ENCODE measurements around the gene GDI1. TPM values are rescaled to one million over a fixed set of nuclear protein-coding genes. Genes with fewer than 3 reads are reported as not detected.

Gene GDI1
- total and polyA plus RNA-seq, 9 of the 15 experiments (the other 6 are each of a cell fraction or from before 2014, with no cell fraction given) = 0.97 to 82.6 (median 37.5) TPM

DNA sequence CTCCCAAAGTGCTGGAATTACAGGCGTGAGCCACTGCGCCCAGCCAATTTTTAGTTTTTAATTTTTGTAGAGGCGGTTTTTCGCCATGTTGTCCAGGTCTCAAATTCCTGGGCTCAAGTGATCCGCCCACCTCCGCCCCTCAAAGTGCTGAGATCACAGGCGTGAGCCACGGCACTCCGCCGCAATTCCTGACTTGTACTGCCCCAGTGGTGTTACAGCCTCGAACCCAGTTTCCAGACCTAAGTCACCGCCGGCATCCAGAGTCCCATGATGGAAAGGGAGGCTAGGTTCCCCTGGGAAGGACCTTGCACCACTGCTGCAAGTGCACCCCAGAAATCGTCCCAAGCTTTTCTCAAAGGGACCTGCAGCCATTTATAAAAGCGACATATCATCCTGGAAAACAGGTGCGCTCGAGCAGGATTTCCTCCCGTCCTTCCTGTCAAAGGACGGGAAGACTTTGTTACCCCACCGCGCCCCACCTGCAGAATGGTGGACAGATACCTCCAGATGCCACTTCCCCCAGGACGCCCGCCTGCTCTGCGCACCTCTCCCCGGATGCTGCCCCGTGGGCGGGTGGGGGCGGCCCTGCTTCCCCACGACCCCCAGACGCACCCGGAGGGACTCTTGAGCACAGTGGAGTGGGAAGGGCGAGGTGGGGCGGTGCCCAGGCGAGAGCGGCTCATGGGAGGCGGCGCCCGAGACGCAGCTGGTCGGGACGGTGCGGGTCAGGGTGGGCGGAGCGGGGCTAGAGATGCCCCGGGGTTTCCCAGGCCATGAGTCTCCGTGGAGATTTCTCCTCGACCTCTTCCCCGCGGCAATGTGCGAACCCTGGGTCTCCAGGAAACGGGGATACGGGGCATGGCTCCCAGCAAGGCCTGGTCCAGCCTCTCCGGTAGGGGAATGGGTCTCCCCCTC lies 39.7 kb upstream of the GDI1 start (continued):
- TF ChIP-seq GABPB1 (CRISPR knock-in tag; IDR thresholded peaks at IDR 0.05) (no peak), MEF2D (tag; conservative IDR thresholded peaks at IDR 0.05; ENCODE audit: low read depth) (no peak), ZNF316 (IDR thresholded peaks at IDR 0.05) (no peak; the same call in 1 of the 2 replicates), ZNF143 (CRISPR knock-in tag; IDR thresholded peaks at IDR 0.05) (no peak), CCAR2 (IDR thresholded peaks at IDR 0.05; ENCODE audit: low read depth, low read length) (no peak), XRCC3 (IDR thresholded peaks at IDR 0.05) (no peak), HOXB6 (CRISPR knock-in tag; IDR thresholded peaks at IDR 0.05; ENCODE audit: borderline replicate concordance) (no peak), ZNF436 (CRISPR knock-in tag; IDR thresholded peaks at IDR 0.05) (peak; percentile 58; the same call in 1 of the 2 replicates), HDAC2 (IDR thresholded peaks at IDR 0.05) (peak; percentile 14; the same call in 1 of the 2 replicates), RHOXF2B (CRISPR knock-in tag; conservative IDR thresholded peaks at IDR 0.05) (no peak), TBL1XR1 (IDR thresholded peaks at IDR 0.05; ENCODE audit: low read length in 2 of 2) (no peak), CSDE1 (IDR thresholded peaks at IDR 0.05) (no peak), NCOA1 (IDR thresholded peaks at IDR 0.05; ENCODE audit: low read depth) (no peak), ZKSCAN8 (CRISPR knock-in tag; IDR thresholded peaks at IDR 0.05) (no peak), TAL1 (IDR thresholded peaks at IDR 0.05) (no peak), ZNF324 (CRISPR knock-in tag; IDR thresholded peaks at IDR 0.05) (no peak), MCM2 (IDR thresholded peaks at IDR 0.05; ENCODE audit: low read depth) (no peak), ZNF511 (CRISPR knock-in tag; IDR thresholded peaks at IDR 0.05) (no peak), POLR2AphosphoS5 (IDR thresholded peaks at IDR 0.05; ENCODE audit: control insufficient read depth, insufficient read depth, low read depth, low read length) (no peak; the same call in 1 of the 2 replicates)
- TF ChIP-seq, protein P1, sequence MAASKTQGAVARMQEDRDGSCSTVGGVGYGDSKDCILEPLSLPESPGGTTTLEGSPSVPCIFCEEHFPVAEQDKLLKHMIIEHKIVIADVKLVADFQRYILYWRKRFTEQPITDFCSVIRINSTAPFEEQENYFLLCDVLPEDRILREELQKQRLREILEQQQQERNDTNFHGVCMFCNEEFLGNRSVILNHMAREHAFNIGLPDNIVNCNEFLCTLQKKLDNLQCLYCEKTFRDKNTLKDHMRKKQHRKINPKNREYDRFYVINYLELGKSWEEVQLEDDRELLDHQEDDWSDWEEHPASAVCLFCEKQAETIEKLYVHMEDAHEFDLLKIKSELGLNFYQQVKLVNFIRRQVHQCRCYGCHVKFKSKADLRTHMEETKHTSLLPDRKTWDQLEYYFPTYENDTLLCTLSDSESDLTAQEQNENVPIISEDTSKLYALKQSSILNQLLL (CRISPR knock-in tag; IDR thresholded peaks at IDR 0.05; ENCODE audit: borderline replicate concordance) = no peak
- TF ChIP-seq, protein P2, sequence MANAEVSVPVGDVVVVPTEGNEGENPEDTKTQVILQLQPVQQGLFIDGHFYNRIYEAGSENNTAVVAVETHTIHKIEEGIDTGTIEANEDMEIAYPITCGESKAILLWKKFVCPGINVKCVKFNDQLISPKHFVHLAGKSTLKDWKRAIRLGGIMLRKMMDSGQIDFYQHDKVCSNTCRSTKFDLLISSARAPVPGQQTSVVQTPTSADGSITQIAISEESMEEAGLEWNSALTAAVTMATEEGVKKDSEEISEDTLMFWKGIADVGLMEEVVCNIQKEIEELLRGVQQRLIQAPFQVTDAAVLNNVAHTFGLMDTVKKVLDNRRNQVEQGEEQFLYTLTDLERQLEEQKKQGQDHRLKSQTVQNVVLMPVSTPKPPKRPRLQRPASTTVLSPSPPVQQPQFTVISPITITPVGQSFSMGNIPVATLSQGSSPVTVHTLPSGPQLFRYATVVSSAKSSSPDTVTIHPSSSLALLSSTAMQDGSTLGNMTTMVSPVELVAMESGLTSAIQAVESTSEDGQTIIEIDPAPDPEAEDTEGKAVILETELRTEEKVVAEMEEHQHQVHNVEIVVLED (CRISPR knock-in tag; IDR thresholded peaks at IDR 0.05) = no peak
- TF ChIP-seq, protein P3, sequence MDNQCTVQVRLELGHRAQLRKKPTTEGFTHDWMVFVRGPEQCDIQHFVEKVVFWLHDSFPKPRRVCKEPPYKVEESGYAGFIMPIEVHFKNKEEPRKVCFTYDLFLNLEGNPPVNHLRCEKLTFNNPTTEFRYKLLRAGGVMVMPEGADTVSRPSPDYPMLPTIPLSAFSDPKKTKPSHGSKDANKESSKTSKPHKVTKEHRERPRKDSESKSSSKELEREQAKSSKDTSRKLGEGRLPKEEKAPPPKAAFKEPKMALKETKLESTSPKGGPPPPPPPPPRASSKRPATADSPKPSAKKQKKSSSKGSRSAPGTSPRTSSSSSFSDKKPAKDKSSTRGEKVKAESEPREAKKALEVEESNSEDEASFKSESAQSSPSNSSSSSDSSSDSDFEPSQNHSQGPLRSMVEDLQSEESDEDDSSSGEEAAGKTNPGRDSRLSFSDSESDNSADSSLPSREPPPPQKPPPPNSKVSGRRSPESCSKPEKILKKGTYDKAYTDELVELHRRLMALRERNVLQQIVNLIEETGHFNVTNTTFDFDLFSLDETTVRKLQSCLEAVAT (IDR thresholded peaks at IDR 0.05) = no peak
- TF ChIP-seq, protein P4, sequence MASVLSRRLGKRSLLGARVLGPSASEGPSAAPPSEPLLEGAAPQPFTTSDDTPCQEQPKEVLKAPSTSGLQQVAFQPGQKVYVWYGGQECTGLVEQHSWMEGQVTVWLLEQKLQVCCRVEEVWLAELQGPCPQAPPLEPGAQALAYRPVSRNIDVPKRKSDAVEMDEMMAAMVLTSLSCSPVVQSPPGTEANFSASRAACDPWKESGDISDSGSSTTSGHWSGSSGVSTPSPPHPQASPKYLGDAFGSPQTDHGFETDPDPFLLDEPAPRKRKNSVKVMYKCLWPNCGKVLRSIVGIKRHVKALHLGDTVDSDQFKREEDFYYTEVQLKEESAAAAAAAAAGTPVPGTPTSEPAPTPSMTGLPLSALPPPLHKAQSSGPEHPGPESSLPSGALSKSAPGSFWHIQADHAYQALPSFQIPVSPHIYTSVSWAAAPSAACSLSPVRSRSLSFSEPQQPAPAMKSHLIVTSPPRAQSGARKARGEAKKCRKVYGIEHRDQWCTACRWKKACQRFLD (CRISPR knock-in tag; IDR thresholded peaks at IDR 0.05) = 0 out of 2 replicates have a peak, but pooled peaks have one; percentile 57
